ENCODE measurements around the gene ALK.

- no peak for TF ChIP-seq EZH2 (optimal IDR thresholded peaks at IDR 0.05; ENCODE audit: low read depth, low read length)
- TF ChIP-seq, protein P1, sequence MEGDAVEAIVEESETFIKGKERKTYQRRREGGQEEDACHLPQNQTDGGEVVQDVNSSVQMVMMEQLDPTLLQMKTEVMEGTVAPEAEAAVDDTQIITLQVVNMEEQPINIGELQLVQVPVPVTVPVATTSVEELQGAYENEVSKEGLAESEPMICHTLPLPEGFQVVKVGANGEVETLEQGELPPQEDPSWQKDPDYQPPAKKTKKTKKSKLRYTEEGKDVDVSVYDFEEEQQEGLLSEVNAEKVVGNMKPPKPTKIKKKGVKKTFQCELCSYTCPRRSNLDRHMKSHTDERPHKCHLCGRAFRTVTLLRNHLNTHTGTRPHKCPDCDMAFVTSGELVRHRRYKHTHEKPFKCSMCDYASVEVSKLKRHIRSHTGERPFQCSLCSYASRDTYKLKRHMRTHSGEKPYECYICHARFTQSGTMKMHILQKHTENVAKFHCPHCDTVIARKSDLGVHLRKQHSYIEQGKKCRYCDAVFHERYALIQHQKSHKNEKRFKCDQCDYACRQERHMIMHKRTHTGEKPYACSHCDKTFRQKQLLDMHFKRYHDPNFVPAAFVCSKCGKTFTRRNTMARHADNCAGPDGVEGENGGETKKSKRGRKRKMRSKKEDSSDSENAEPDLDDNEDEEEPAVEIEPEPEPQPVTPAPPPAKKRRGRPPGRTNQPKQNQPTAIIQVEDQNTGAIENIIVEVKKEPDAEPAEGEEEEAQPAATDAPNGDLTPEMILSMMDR (IDR thresholded peaks at IDR 0.05; ENCODE audit: low read length) = no peak
Measured at GRCh38 chr2:29650631-29651097, 270.7 kb downstream of the ALK start.
